Measurements from ENCODE around the gene ITCH. TPM values are rescaled to one million over a fixed set of nuclear protein-coding genes. Genes with fewer than 3 reads are reported as not detected.

Gene ITCH
- total RNA-seq, result 36.3 and 38.8 TPM in 2 replicates

DNA sequence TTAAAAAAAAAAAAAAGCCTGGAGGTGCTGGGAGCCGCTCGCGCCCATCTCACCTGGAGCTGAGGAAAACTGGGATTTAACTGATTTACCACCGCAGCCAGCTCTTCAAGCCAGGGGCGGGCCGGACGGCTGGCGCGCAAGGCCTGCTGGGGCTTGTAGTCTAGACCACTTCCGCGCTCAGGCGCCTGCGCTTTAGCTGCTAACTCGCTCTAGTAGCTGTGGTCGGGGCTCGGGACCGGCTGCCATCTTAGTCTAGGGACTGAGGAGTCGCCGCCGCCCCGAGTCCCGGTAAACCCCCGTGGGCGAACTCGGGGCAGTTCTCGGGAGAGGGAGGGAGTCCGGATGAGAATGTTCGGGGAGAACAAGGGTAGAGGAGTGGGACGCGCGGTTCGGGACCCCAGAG, at the start of gene ITCH:
Gene ITCH (plus strand): TSS at position 212 of the 403 bp plus-strand sequence. CDS start 30,539 bp downstream, outside the sequence.

GRCh38 chr20:34516247-34517113, 153.4 kb downstream of the ITCH start, which contains the start of gene DYNLRB1:
Gene DYNLRB1 (plus strand): TSS chr20:34516422. CDS start chr20:34516459, 37 bp downstream.

GRCh38 chr20:34558320-34559218, 195.5 kb downstream of the ITCH start, which contains the start of gene MAP1LC3A:
Gene MAP1LC3A (plus strand): TSS chr20:34558718. CDS start chr20:34558869, 151 bp downstream.

Other genes with a start within 250 kb of the ITCH start
- gene ASIP, start 121.8 kb upstream of the ITCH start, total RNA-seq, result not detected in 2 replicates
- gene AHCY, start 59.9 kb upstream of the ITCH start, total RNA-seq, result 163 and 206 TPM in 2 replicates
- 126 and 128 TPM in 2 replicates for gene DYNLRB1, start 153.1 kb downstream of the ITCH start, total RNA-seq
- 28.4 and 92.3 TPM in 2 replicates for gene MAP1LC3A, start 195.4 kb downstream of the ITCH start, total RNA-seq

Data from mesangial cell (primary cell).